ENCODE measurements around the gene AMZ1.
A peak's percentile ranks its signal among the peaks of the same experiment; 100 is the strongest.
"Not testable (repeated sequence)": the region's sequence is repeated elsewhere in the genome, so short reads cannot be mapped to it uniquely, and the experiment has no call there.

AMZ1 gene

DNA sequence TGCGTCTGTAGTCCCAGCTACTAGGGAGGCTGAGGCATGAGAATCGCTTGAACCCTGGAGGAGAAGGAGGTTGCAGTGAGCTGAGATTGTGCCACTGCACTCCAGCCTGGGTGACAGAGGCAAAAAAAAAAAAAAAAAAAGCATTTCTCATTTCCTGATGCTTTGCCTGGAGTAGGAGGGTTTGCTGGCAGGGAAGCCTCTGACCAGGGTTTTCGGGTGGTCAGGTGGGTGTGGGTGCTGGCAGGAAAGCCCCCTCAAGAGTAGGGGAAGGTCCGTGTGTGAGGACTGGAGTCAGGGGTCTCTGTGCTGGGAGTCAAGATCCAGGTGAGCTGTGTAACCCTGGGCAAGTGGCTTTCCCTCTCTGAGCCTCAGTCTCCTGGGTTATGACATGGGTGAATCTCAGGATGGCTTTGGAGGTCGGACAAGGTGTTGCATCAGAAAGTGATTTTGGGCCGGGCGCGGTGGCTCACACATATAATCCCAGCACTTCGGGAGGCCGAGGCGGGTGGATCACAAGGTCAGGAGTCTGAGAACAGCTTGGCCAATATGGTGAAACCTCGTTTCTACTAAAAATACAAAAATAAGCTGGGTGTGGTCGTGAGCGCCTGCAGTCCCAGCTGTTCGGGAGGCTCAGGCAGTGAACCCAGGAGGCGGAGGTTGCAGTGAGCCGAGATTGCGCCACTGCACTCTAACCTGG is 3.2 kb downstream of the AMZ1 start:
- no peak for DNase-seq

DNA sequence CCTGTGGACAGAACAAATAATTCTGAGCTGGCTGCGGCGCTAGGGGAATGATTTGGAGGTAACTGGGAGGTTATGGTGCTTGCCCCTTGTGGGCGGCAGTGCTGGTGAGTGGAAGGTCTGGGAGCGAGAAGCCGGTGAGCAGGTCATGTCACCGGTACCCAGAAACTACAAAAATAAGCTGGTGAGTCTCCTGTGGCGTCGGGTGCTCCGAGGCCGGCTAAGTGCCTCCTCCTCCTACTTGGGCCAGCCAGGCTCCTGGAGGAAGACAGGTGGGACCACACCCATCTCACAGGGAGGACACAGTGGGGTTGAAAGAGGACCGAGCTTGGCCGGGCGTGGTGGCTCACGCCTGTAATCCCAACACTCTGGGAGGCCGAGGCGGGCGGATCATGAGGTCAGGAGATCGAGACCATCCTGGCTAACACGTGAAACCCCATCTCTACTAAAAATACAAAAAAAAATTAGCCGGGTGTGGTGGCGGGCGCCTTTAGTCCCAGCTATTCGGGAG is 4.0 kb downstream of the AMZ1 start:
- DNase-seq: not testable (repeated sequence)

- no peak for DNase-seq
Observed at GRCh38 chr7:2692543-2692942, 4.5 kb downstream of the AMZ1 start.

- DNase-seq: not testable (repeated sequence)
Observed at GRCh38 chr7:2693420-2694121, 5.6 kb downstream of the AMZ1 start.

DNA sequence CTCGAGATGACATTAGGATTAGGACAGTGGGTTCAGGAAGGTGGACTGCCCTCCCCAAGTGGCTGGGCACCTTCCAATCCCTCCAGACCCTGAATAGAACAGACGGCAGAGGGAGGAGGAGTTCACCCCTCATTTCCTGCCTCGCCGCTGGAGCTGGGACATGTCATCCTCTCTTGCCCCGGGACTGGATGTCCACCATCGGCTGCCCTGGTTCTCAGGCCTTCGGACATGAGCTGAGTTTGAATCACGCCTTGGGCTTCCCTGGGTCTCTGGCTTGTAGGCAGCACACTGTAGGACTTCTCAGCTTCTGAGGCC is 6.1 kb downstream of the AMZ1 start:
- DNase-seq: not testable (repeated sequence)

- no peak for DNase-seq
Observed at GRCh38 chr7:2698581-2699288, 10.7 kb downstream of the AMZ1 start.

DNA sequence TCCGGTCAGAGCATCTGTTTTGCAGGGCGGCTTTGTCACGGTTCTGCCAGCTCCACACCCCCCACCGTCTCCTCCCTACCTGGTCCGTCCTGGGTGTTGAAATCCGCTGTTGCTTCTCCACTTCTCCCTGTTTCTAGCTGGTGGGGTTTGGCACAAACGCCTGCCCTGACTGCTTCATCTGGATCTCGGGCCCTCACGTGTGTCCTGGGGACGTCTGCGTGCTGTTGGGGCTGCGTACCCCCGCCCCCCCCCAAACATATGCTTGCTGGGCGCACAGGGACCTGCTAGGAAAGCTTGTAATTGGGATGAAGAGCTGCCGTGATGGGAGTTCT is 11.3 kb downstream of the AMZ1 start:
- DNase-seq: no peak

- DNase-seq: no peak
Observed at GRCh38 chr7:2700141-2700850, 12.3 kb downstream of the AMZ1 start.

DNA sequence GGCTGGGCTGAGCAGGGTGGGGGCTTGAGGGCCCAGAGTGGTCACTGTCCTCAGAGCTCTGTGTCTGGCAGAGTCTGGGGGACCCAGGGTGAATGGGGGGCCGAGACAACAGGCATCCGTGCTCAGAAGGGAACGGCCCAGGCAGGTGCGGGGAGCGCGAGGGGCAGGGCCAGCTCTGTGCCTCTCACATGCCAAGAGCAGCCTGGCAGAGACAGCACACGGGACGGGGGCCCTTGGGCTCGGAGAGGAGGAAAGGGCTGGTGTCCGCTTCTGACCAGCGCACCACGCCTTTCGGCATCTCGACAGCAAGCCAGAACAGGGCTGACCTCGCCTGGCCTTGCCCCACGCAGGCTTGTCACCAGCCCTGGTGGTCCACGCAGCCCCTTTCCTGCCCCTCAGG is 13.4 kb downstream of the AMZ1 start:
- DNase-seq: no peak

DNA sequence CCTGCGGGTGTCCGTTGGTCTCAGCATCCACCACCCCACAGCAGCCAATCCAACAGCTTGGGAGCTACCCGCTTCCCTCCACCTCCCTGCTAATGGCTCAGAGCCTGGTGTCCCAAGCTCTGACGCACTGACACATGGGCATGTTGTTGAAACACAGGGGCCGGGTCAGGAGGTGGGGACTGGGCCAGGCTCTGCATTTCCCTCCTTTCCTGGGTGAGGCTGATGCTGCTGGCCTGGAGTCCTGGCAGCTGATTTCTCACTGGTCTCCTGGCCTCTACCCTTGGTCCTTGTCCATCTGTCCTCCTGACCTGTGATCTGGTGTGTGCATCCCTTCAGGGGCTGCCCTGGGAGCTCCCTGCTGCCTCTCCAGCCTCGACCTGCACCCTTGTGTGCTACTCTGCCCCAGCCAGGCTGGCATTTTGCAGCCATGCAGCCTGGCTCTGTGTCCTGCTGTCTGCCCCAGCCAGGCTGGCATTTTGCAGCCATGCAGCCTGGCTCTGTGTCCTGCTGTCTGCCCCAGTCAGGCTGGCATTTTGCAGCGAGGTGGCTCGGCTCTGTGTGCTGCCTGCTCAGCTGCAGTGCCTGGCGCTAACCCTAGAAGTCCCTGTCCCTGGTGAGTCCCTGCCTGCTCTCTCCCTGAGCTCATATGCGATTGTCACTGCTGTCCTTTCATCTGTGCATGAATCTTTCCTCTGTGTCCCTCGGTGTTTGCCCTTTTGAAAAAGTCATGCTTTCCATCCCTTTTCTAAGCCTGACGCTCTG is 14.0 kb downstream of the AMZ1 start:
- DNase-seq: no peak

DNA sequence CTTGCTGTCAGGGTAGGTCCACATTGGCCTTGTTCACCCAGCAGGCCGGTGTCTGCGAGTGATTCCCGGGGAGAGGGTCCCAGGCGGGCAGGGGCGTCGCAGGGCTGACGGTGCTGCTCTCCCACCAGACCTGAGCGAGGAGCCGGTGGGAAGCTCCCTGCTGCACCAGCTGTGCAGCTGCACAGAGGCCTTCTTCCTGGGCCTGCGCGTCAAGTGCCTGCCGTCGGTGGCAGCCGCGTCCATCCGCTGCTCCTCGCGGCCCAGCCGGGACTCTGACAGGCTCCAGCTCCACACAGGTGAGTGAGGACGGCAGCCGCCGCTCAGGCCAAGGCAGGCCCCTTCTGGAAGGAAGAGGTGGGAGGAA is 14.6 kb downstream of the AMZ1 start:
- DNase-seq: no peak

DNA sequence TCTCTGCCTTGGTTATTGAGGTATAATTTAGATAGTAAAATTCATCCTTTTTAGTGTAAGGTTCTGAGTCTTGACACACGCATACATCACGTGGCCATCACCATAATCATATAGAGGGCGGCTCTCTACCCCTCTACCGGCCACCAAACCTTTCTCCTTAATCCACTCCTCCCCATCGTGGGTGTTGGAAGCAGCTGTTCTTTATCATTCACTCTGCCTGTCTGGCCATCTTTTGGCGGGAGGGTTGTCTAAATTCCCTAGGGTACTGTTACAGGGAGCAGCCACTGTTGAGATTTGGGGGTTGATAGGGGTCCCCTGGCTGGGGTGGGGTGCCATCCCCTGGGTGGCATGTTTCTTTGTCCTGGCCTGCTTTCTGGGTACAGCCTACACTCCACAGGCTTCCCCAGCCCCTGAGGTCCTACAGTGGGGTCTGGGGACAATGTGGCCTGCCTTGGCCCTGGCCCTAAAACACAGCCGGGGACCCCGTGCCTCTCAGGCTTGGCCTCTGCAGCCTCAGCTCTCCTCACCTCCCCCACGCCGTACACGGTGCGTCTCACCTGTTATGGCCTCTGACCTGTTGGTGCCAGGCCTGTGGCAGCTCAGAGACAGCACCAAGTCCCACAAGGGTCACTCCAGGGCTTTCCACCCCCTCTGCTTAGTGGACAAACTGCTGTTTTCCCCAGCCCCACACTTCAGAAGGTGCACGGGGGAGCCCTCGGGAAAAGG is 17.5 kb downstream of the AMZ1 start:
- DNase-seq: no peak

DNA sequence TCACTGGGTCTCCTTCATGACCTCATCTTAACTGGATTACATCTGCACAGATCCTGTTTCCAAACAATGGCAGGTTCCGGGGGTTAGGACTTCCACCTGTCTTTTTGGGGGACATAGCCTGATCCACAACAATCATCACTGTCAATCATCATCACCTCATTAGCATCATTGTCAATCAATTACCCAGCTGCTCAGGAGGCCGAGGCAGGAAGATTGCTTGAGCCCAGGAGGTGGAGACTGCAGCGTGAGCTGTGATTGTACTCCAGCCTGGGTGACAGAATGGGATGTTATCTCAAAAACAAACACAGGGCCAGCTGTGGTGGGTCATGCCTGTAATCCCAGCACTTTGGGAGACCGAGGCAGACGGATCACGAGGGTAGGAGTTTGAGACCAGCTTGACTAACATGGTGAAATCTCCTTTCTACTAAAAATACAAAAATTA is 18.7 kb downstream of the AMZ1 start:
- DNase-seq: no peak

DNA sequence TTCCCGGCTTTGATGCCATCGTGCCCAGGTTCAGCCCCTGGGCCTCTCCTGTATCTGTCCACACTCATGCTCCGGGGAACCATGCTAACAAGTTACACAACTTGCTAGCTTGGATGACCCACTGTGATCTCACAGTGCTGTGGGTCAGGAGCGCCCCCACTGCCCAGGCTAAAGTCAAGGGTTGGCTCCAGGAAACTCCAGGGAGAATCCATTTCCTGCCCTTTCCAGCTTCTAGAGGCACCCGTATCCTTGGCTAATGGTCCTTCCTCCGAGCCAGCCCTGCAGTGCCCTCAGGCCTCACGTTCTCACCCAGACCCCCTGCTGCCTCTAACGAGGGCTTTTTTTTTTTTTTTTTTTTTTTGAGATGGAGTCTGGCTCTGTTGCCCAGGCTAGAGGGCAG is 19.5 kb downstream of the AMZ1 start:
- no peak for DNase-seq

DNA sequence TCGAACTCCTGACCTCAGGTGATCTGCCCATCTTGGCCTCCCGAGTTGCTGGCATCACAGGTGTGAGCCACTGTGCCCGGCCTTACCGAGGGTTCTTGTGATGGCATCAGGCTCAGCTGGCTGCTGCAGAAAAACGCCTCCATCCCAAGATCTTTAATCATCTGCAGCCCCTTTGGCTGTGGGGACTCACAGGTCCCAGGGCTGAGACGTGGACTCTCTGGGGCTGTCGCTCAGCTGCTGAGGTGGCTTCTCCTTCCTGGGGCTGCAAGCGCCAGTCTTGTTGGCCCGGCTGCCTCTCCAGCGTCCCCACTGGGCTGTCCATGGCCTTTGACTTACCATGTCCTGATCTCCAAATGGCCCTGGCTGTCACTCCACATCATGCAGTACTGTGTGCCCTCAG is 20.0 kb downstream of the AMZ1 start:
- no peak for DNase-seq

- DNase-seq: no peak
Observed at GRCh38 chr7:2708547-2709310, 20.7 kb downstream of the AMZ1 start.

DNA sequence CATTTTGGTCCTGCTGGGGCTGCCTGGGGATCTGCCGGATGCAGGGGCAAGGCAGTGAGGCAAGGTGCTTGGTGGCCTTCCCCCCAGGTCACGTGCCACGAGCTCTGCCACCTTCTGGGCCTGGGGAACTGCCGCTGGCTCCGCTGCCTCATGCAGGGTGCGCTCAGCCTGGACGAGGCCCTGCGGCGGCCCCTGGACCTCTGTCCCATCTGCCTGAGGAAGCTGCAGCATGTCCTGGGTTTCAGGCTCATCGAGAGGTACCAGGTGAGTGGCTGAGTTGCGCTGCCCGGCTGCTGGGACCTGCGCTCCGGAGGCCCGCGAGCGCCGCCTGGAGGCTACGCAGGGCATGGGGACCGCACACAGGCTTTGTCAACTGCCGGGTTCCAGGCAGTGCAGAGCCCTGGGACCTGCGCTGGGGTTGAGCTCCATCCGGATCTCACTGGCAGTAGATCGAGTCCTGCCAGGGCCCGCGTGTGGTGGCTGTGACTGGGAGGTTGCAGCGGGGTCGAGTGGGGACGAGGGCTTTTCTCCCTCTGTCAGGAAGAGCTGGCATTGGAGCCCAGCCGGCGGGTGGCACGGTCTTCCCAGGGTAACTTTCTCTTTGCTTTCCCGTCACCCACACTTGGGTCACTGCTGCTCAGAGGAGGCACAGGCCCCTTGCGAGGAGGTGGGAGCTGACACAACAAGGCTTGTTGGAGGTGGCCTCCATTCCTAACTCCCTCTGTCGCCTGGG is 21.7 kb downstream of the AMZ1 start:
- peak; percentile 72 for DNase-seq

DNA sequence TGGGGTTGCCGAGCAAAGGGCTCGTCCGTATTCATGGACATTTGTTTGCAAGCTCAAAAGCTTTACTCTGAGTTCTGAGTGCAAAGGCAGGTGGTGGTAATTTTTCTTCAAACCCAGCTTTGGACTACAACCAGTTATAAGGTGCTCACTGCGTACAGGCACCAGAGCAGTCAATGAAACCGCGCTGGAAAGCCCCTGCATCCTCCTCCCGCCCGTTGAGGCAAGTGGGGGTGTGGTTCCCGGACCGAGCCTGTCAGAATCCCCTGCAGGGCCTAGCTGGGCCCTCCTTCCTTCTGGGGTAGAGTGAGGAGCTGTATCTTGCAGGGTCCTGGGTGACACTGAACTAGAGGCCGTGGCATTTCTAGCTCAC is 22.3 kb downstream of the AMZ1 start:
- DNase-seq: no peak

- no peak for DNase-seq
Observed at GRCh38 chr7:2710901-2711551, 23.0 kb downstream of the AMZ1 start.
